Tibial nerve (tissue), 4 donors: Measurements from ENCODE around the gene PLB1.

ENCODE experiments used
- CTCF ChIP-seq, 5 experiments: fragments of 200-600 bp in 3 of 5; fragments of 450-650 bp in 2 of 5; sonication (generic) in 3 of 5; IDR thresholded peaks; one replicate each; pipeline ENCODE4 v1.5.1; 2016 to 2019; ENCODE audit warnings: antibody characterized with exemption in 5 of 5, mild to moderate bottlenecking in 3 of 5, moderate library complexity in 2 of 5
- EP300 ChIP-seq, 2 donors: sonication (generic); formaldehyde crosslinking; IDR thresholded peaks; one replicate each; pipeline ENCODE4 v1.6.1; 2017; ENCODE audit warnings: antibody characterized with exemption in 2 of 2, mild to moderate bottlenecking in 1 of 2
- POLR2A ChIP-seq, 2 donors: fragments of 450-650 bp; IDR thresholded peaks; one replicate each; pipeline ENCODE4 v1.6.1; 2017; ENCODE audit warnings: antibody characterized with exemption in 2 of 2, mild to moderate bottlenecking in 2 of 2, moderate library complexity in 2 of 2

GRCh38 chr2:28642796-28643195 is 146.9 kb downstream of the PLB1 start:
- no peak for TF ChIP-seq POLR2A (IDR thresholded peaks at IDR 0.05)
- TF ChIP-seq EP300 (IDR thresholded peaks at IDR 0.05) = no peak
- no peak for TF ChIP-seq CTCF (IDR thresholded peaks at IDR 0.05)
